ENCODE data around the gene PAK6.

GRCh38 chr15:40286794-40287193 is 47.9 kb downstream of the PAK6 start:
- TF ChIP-seq CTCF (IDR thresholded peaks at IDR 0.05) (no peak), POLR2A (IDR thresholded peaks at IDR 0.05) (no peak), POLR2AphosphoS5 (IDR thresholded peaks at IDR 0.05) (no peak)

Data from prostate gland (tissue), 2 donors.